ENCODE measurements around the gene EGFR. TPM values are rescaled to one million over a fixed set of nuclear protein-coding genes. Genes with fewer than 3 reads are reported as not detected.

The EGFR gene
- total RNA-seq, 3 donors from 2014 or later = 61.9 to 164 (median 65.0) TPM

DNA sequence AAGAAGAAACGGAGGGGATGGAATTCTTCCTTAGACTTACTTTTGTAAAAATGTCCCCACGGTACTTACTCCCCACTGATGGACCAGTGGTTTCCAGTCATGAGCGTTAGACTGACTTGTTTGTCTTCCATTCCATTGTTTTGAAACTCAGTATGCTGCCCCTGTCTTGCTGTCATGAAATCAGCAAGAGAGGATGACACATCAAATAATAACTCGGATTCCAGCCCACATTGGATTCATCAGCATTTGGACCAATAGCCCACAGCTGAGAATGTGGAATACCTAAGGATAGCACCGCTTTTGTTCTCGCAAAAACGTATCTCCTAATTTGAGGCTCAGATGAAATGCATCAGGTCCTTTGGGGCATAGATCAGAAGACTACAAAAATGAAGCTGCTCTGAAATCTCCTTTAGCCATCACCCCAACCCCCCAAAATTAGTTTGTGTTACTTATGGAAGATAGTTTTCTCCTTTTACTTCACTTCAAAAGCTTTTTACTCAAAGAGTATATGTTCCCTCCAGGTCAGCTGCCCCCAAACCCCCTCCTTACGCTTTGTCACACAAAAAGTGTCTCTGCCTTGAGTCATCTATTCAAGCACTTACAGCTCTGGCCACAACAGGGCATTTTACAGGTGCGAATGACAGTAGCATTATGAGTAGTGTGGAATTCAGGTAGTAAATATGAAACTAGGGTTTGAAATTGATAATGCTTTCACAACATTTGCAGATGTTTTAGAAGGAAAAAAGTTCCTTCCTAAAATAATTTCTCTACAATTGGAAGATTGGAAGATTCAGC lies 187.6 kb downstream of the EGFR start:
- intact Hi-C loops (cut with DNase I; ENCODE audit: low total_unique reads) = no loop called here
- H3K36me3 ChIP-seq = peaks cover 16% of the 10 kb centered on the region

DNA sequence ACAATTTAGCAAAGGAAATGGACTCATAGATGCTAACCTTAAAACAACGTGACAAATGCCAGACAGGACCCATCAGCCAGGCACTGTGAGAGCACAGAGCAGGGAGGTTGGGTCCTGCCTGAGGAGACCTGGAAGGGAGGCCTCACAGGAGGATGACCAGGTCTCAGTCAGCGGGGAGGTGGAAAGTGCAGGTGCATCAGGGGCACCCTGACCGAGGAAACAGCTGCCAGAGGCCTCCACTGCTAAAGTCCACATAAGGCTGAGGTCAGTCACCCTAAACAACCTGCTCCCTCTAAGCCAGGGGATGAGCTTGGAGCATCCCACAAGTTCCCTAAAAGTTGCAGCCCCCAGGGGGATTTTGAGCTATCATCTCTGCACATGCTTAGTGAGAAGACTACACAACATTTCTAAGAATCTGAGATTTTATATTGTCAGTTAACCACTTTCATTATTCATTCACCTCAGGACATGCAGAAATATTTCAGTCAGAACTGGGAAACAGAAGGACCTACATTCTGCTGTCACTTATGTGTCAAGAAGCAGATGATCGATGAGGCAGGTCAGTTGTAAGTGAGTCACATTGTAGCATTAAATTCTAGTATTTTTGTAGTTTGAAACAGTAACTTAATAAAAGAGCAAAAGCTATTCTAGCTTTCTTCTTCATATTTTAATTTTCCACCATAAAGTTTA lies 188.8 kb downstream of the EGFR start:
- no peak for DNase-seq (ENCODE audit: low spot score in 2 of 2)
- intact Hi-C loops (cut with DNase I; ENCODE audit: low total_unique reads) = no loop called here
- peaks cover 7% of the 10 kb centered on the region for H3K36me3 ChIP-seq
- no peak overlapping the region for H3K27ac ChIP-seq
- H3K9me3 ChIP-seq = no peaks in the 10 kb centered on the region
- H3K4me1 ChIP-seq = no peaks in the 10 kb centered on the region
- no peaks in the 10 kb centered on the region for H3K27me3 ChIP-seq
- no peak overlapping the region for H3K4me3 ChIP-seq
- TF ChIP-seq, protein P1, sequence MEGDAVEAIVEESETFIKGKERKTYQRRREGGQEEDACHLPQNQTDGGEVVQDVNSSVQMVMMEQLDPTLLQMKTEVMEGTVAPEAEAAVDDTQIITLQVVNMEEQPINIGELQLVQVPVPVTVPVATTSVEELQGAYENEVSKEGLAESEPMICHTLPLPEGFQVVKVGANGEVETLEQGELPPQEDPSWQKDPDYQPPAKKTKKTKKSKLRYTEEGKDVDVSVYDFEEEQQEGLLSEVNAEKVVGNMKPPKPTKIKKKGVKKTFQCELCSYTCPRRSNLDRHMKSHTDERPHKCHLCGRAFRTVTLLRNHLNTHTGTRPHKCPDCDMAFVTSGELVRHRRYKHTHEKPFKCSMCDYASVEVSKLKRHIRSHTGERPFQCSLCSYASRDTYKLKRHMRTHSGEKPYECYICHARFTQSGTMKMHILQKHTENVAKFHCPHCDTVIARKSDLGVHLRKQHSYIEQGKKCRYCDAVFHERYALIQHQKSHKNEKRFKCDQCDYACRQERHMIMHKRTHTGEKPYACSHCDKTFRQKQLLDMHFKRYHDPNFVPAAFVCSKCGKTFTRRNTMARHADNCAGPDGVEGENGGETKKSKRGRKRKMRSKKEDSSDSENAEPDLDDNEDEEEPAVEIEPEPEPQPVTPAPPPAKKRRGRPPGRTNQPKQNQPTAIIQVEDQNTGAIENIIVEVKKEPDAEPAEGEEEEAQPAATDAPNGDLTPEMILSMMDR (IDR thresholded peaks at IDR 0.05) = no peak
- TF ChIP-seq POLR2AphosphoS5 (IDR thresholded peaks at IDR 0.05) (no peak), POLR2A (IDR thresholded peaks at IDR 0.05) (no peak)

More for the DNA sequence above, 187.6 kb downstream of the EGFR start:
- TF ChIP-seq POLR2A (IDR thresholded peaks at IDR 0.05) (no peak), POLR2AphosphoS5 (IDR thresholded peaks at IDR 0.05) (no peak)
- TF ChIP-seq, protein P1 (IDR thresholded peaks at IDR 0.05) = no peak
- Histone ChIP-seq H3K4me3 (no peak overlapping the region), H3K9me3 (no peaks in the 10 kb centered on the region), H3K27ac (no peak overlapping the region), H3K4me1 (no peaks in the 10 kb centered on the region), H3K27me3 (no peaks in the 10 kb centered on the region)
- no peak for DNase-seq (ENCODE audit: low spot score in 2 of 2)

DNA sequence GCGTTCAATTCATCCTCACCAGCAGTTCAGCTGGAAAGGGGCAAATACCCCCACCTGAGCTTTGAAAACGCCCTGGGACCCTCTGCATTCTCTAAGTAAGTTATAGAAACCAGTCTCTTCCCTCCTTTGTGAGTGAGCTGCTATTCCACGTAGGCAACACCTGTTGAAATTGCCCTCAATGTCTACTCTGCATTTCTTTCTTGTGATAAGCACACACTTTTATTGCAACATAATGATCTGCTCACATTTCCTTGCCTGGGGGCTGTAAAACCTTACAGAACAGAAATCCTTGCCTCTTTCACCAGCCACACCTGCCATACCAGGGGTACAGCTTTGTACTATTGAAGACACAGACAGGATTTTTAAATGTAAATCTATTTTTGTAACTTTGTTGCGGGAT lies 190.5 kb downstream of the EGFR start:
- peaks cover 7% of the 10 kb centered on the region for H3K36me3 ChIP-seq
- no peaks in the 10 kb centered on the region for H3K4me1 ChIP-seq
- no peaks in the 10 kb centered on the region for H3K27me3 ChIP-seq
- no peak for TF ChIP-seq POLR2AphosphoS5 (IDR thresholded peaks at IDR 0.05)
- TF ChIP-seq, protein P1 (IDR thresholded peaks at IDR 0.05) = no peak
- TF ChIP-seq POLR2A (IDR thresholded peaks at IDR 0.05) = no peak
- no peak for DNase-seq (ENCODE audit: low spot score in 2 of 2)
- no peak overlapping the region for H3K4me3 ChIP-seq
- no peaks in the 10 kb centered on the region for H3K9me3 ChIP-seq
- intact Hi-C loops (cut with DNase I; ENCODE audit: low total_unique reads) = no loop called here
- no peak overlapping the region for H3K27ac ChIP-seq

DNA sequence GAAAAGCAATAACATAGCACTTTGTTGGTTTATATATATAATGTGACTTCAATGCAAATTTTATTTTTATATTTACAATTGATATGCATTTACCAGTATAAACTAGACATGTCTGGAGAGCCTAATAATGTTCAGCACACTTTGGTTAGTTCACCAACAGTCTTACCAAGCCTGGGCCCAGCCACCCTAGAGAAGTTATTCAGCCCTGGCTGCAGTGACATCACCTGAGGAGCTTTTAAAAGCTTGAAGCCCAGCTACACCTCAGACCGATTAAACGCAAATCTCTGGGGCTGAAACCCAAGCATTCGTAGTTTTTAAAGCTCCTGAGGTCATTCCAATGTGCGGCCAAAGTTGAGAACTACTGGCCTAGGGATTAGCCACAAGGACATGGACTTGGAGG lies 191.4 kb downstream of the EGFR start:
- no peak overlapping the region for H3K4me3 ChIP-seq
- H3K9me3 ChIP-seq = no peaks in the 10 kb centered on the region
- H3K36me3 ChIP-seq = peaks cover 7% of the 10 kb centered on the region
- no peaks in the 10 kb centered on the region for H3K27me3 ChIP-seq
- no peak for DNase-seq (ENCODE audit: low spot score in 2 of 2)
- H3K27ac ChIP-seq = no peak overlapping the region
- intact Hi-C loops (cut with DNase I; ENCODE audit: low total_unique reads) = no loop called here
- no peak for TF ChIP-seq POLR2A (IDR thresholded peaks at IDR 0.05)
- no peak for TF ChIP-seq POLR2AphosphoS5 (IDR thresholded peaks at IDR 0.05)
- TF ChIP-seq, protein P1 (IDR thresholded peaks at IDR 0.05) = no peak
- H3K4me1 ChIP-seq = no peaks in the 10 kb centered on the region

DNA sequence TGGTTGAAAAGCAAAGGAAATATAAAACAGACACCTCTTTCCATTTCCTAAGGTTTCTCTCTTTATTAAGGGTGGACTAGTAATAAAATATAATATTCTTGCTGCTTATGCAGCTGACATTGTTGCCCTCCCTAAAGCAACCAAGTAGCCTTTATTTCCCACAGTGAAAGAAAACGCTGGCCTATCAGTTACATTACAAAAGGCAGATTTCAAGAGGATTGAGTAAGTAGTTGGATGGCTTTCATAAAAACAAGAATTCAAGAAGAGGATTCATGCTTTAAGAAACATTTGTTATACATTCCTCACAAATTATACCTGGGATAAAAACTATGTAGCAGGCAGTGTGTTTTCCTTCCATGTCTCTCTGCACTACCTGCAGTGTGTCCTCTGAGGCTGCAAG lies 191.9 kb downstream of the EGFR start:
- Histone ChIP-seq H3K27me3 (no peaks in the 10 kb centered on the region), H3K9me3 (no peaks in the 10 kb centered on the region), H3K27ac (no peak overlapping the region), H3K36me3 (peaks cover 2% of the 10 kb centered on the region), H3K4me1 (no peaks in the 10 kb centered on the region), H3K4me3 (no peak overlapping the region)
- TF ChIP-seq POLR2A (IDR thresholded peaks at IDR 0.05) = no peak
- TF ChIP-seq, protein P1 (IDR thresholded peaks at IDR 0.05) = no peak
- no peak for TF ChIP-seq POLR2AphosphoS5 (IDR thresholded peaks at IDR 0.05)
- intact Hi-C loops (cut with DNase I; ENCODE audit: low total_unique reads) = no loop called here
- no peak for DNase-seq (ENCODE audit: low spot score in 2 of 2)

Measured in breast epithelium (tissue), 4 donors.